AG04450 (cell line): Measurements from ENCODE around the gene VAV1. TPM values are rescaled to one million over a fixed set of nuclear protein-coding genes. Genes with fewer than 3 reads are reported as not detected.

Experiments used
- CTCF ChIA-PET: fragments of 300-600, 350-600 bp; formaldehyde crosslinking; extraction: SDS; loops from one replicate; lab custom pipeline; 2022; ENCODE audit warnings: antibody characterized with exemption, inconsistent platforms; lab: Charles Lee
- POLR2A ChIA-PET: fragments of 350-600 bp; formaldehyde crosslinking; extraction: SDS; loops from one replicate; lab custom pipeline; 2021; ENCODE audit warnings: antibody characterized with exemption, inconsistent platforms; lab: Yijun Ruan, JAX
- DNase-seq: peaks from one replicate; pipeline ENCODE4 v3.0.0-alpha.2; 2011; ENCODE audit warnings: low read depth, low spot score
- H3K27ac ChIP-seq: one replicate; pipeline ENCODE4 v1.5.1; 2012; ENCODE audit warnings: low read depth, low read length, control low read depth
- H3K27me3 ChIP-seq: one replicate; pipeline ENCODE4 v1.6.0; 2012; ENCODE audit warnings: low read length; ENCODE audit not compliant: control insufficient read depth, insufficient read depth
- H3K4me3 ChIP-seq: 2 replicates; pipeline ENCODE4 v1.5.1; 2011; ENCODE audit warnings: mild to moderate bottlenecking, low read depth, low read length, control low read depth
- H3K9me3 ChIP-seq: 2 replicates; pipeline ENCODE4 v1.5.1; 2012; ENCODE audit warnings: low read length; ENCODE audit not compliant: control insufficient read depth, insufficient read depth
- polyA plus RNA-seq: library from polyadenylated mRNA; depleted of rRNA; stranded (reverse); fragments of >200 nt; gene quantifications from 2 replicates; pipeline ENCODE4 v1.2.3, GENCODE V29; 2011
- TF ChIP-seq, protein P1 (sequence below): IDR thresholded peaks from 2 replicates; pipeline ENCODE4 v1.5.1; 2011; ENCODE audit warnings: low read depth, low read length, control low read depth, inconsistent platforms

VAV1 gene
- polyA plus RNA-seq, 1 experiment, result not detected

DNA sequence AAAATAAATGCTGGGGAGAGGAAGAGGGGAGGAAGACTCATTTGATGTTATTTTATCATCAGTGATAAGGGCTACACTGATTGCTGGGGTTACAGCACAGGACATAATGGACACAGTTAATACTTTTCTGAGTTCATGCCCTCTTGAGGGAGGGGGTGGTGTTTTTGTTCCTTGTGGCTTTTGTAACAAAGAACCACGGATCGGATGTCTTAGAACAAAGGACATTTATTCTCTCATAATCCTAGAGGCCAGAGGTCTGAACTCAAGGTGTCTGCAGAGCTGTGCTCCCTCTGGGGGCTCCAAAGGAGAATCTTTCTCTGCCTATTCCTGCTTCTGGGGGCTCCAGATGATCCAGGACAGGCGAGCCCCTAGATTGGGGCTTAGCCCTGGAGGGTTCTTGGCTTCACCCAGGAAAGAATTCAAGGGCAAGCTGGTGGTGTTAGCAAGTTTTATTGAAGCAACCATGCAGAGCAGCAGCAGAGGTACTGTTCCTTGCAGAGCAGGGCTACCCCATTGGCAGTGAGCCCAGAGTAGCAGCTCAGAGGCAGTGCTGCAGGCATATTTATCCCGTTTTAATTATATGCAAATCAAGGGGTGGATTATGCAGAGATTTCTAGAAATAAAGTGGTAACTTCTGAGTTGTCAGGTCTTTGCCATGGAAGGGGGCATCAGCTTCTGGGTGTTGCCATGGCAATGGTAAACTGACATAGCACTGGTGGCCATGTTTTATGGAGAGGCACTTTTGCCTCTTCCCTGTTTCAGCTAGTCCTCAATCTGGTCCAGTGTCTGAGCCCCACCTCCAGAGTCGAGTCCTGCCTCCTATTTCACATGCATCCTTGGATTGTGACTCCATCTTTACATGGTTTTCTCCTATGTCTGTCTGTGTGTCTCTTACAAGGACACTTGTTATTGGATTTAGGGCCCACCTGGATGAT is 18.0 kb downstream of the VAV1 start:
- POLR2A ChIA-PET, result no interaction called here
- CTCF ChIA-PET, result no interaction called here
- no peak for DNase-seq
- TF ChIP-seq, protein P1, sequence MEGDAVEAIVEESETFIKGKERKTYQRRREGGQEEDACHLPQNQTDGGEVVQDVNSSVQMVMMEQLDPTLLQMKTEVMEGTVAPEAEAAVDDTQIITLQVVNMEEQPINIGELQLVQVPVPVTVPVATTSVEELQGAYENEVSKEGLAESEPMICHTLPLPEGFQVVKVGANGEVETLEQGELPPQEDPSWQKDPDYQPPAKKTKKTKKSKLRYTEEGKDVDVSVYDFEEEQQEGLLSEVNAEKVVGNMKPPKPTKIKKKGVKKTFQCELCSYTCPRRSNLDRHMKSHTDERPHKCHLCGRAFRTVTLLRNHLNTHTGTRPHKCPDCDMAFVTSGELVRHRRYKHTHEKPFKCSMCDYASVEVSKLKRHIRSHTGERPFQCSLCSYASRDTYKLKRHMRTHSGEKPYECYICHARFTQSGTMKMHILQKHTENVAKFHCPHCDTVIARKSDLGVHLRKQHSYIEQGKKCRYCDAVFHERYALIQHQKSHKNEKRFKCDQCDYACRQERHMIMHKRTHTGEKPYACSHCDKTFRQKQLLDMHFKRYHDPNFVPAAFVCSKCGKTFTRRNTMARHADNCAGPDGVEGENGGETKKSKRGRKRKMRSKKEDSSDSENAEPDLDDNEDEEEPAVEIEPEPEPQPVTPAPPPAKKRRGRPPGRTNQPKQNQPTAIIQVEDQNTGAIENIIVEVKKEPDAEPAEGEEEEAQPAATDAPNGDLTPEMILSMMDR, result no peak
- no peak overlapping the region for H3K27ac ChIP-seq
- H3K4me3 ChIP-seq, result no peak overlapping the region
- H3K27me3 ChIP-seq, result no peaks in the 10 kb centered on the region
- H3K9me3 ChIP-seq, result peaks cover 9% of the 10 kb centered on the region; the same call in 1 of the 2 replicates

DNA sequence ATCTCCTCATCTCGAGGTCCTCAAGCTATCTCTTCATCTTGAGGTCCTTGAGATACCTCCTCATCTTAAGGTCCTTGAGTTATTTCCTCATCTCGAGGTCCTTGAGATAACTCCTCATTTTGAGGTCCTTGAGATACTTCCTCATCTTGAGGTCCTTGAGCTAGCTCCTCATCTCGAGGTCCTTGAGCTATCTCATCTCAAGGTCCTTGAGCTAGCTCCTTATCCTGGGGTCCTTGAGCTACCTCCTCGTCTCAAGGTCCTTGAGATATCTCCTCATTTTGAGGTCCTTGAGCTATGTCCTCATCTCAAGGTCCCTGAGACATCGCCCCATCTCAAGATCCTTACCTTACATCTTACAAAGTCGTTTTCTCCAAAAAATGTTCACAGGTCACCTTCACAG is 18.7 kb downstream of the VAV1 start:
- ChIA-PET POLR2A (no interaction called here), CTCF (no interaction called here)
- H3K27me3 ChIP-seq, result no peaks in the 10 kb centered on the region
- H3K27ac ChIP-seq, result no peak overlapping the region
- H3K4me3 ChIP-seq, result no peak overlapping the region
- DNase-seq, result no peak
- H3K9me3 ChIP-seq, result peaks cover 9% of the 10 kb centered on the region; the same call in 1 of the 2 replicates
- TF ChIP-seq, protein P1, result no peak

DNA sequence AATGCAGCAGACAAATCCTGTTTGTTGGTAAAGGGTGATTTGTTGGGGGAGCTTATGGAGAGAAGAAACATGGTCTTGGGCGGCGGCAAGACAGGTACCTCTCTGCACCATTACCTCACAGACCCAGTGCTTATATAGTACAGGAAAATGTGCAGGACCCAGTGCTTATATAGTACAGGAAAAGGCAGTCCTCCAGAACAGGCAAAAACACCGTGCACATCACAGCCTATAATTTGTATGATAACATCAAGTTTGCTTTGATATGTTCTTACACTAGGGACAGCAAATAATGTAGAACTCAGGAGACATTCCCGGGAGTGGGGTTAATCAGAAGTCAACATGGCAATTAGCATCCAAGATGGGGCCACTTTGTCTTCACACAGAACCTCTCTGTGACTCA is 20.9 kb downstream of the VAV1 start:
- POLR2A ChIA-PET, result no interaction called here
- no peak for DNase-seq
- H3K27ac ChIP-seq, result no peak overlapping the region
- no peaks in the 10 kb centered on the region for H3K27me3 ChIP-seq
- CTCF ChIA-PET, result no interaction called here
- TF ChIP-seq, protein P1, result no peak
- no peak overlapping the region for H3K4me3 ChIP-seq
- peaks cover 9% of the 10 kb centered on the region; the same call in 1 of the 2 replicates for H3K9me3 ChIP-seq

DNA sequence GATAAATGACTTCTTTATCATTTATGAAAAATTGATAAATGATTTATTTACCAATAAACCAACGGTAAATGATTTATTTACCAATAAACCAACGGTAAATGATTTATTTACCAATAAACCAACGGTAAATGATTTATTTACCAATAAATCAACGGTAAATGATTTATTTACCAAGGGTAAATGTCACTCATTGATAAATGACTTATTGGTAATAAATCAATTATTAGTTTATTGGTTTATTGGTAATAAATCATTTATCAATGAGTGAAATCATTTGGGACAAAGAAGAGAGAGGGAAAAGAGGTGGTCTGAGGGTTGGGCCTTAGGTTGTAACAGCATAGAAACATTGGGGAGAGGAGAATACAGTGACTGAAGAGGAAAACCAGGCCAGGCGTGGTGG is 21.5 kb downstream of the VAV1 start:
- Histone ChIP-seq H3K27me3 (no peaks in the 10 kb centered on the region), H3K9me3 (peaks cover 9% of the 10 kb centered on the region; the same call in 1 of the 2 replicates), H3K4me3 (no peak overlapping the region), H3K27ac (no peak overlapping the region)
- CTCF ChIA-PET, result no interaction called here
- DNase-seq, result no peak
- TF ChIP-seq, protein P1, result no peak
- POLR2A ChIA-PET, result no interaction called here
